Loucy (cell line): Measurements from ENCODE around the gene PKNOX2.

ENCODE experiments used
- CTCF ChIP-seq: fragments of 200-600 bp; sonication (generic); conservative IDR thresholded peaks from 2 replicates; pipeline ENCODE4 v1.5.1; 2014; ENCODE audit warnings: mild to moderate bottlenecking, antibody characterized with exemption, low read length
- EZH2phosphoT487 ChIP-seq: fragments of 200-600 bp; IDR thresholded peaks from 2 replicates; pipeline ENCODE4 v1.6.1; 2018; ENCODE audit warnings: antibody characterized with exemption, mild to moderate bottlenecking, moderate library complexity, borderline replicate concordance

GRCh38 chr11:125398475-125398874, 233.9 kb downstream of the PKNOX2 start:
- no peak for TF ChIP-seq CTCF
- TF ChIP-seq EZH2phosphoT487 = no peak
